CD4-positive, alpha-beta T cell treated with Interleukin-17A for 4 hours (primary cell): ENCODE data around the gene MMEL1.
A peak's percentile ranks its signal among the peaks of the same experiment; 100 is the strongest.

ENCODE experiments used
- DNase-seq: peaks from one replicate; pipeline ENCODE4 v3.0.0-alpha.2; 2020; ENCODE audit warnings: mixed read lengths

Gene MMEL1

GRCh38 chr1:2590233-2591141, 42.3 kb downstream of the MMEL1 start:
- no peak for DNase-seq

- no peak for DNase-seq
Measured at GRCh38 chr1:2589431-2590232, 43.2 kb downstream of the MMEL1 start.

GRCh38 chr1:2588661-2589430, 44.0 kb downstream of the MMEL1 start:
- no peak for DNase-seq

GRCh38 chr1:2587860-2588571, 44.8 kb downstream of the MMEL1 start:
- DNase-seq: no peak

- peak; percentile 58 for DNase-seq
Measured at GRCh38 chr1:2587071-2587859, 45.6 kb downstream of the MMEL1 start.

- DNase-seq: peak; percentile 99
Measured at GRCh38 chr1:2586154-2587070, 46.4 kb downstream of the MMEL1 start, which contains the start of gene PRXL2B. Gene PRXL2B (plus strand): TSS chr1:2586777. CDS start chr1:2586886, 109 bp downstream.

- peak; percentile 80 for DNase-seq
Measured at GRCh38 chr1:2585318-2586092, 47.3 kb downstream of the MMEL1 start.

GRCh38 chr1:2584686-2585317, 48.0 kb downstream of the MMEL1 start:
- no peak for DNase-seq

GRCh38 chr1:2583871-2584351, 48.9 kb downstream of the MMEL1 start:
- peak; percentile 59 for DNase-seq

- no peak for DNase-seq
Measured at GRCh38 chr1:2583331-2583791, 49.5 kb downstream of the MMEL1 start.

GRCh38 chr1:2582391-2582790, 50.4 kb downstream of the MMEL1 start:
- DNase-seq: no peak

- no peak for DNase-seq
Measured at GRCh38 chr1:2580691-2581090, 52.1 kb downstream of the MMEL1 start.

GRCh38 chr1:2578758-2579118, 54.1 kb downstream of the MMEL1 start:
- DNase-seq: no peak

- DNase-seq: peak; percentile 39
Measured at GRCh38 chr1:2577565-2578075, 55.2 kb downstream of the MMEL1 start.

- peak; percentile 3 for DNase-seq
Measured at GRCh38 chr1:2575801-2576663, 56.8 kb downstream of the MMEL1 start.

- DNase-seq: no peak
Measured at GRCh38 chr1:2574350-2574749, 58.5 kb downstream of the MMEL1 start.

- DNase-seq: no peak
Measured at GRCh38 chr1:2573250-2573920, 59.4 kb downstream of the MMEL1 start.
